SK-N-SH treated with all-trans-retinoic acid at 6 μM for 48 hours (cell line): ENCODE results near the gene GKN1.

Experiments
- RARB ChIP-seq: fragments of 250-450 bp; sonication (Bioruptor Pico); IDR thresholded peaks from 2 replicates; pipeline ENCODE4 v1.8.0; 2021; ENCODE audit warnings: mild to moderate bottlenecking, moderate library complexity
- ZFP30 ChIP-seq: fragments of 450-650 bp; formaldehyde crosslinking; IDR thresholded peaks from 2 replicates; pipeline ENCODE4 v1.5.0; 2022; ENCODE audit warnings: mild to moderate bottlenecking, moderate library complexity
- TF ChIP-seq, protein P1 (sequence below): fragments of 250-450 bp; sonication (Bioruptor Pico); IDR thresholded peaks from 2 replicates; pipeline ENCODE4 v1.5.0; 2020; ENCODE audit warnings: mild to moderate bottlenecking, moderate library complexity

DNA sequence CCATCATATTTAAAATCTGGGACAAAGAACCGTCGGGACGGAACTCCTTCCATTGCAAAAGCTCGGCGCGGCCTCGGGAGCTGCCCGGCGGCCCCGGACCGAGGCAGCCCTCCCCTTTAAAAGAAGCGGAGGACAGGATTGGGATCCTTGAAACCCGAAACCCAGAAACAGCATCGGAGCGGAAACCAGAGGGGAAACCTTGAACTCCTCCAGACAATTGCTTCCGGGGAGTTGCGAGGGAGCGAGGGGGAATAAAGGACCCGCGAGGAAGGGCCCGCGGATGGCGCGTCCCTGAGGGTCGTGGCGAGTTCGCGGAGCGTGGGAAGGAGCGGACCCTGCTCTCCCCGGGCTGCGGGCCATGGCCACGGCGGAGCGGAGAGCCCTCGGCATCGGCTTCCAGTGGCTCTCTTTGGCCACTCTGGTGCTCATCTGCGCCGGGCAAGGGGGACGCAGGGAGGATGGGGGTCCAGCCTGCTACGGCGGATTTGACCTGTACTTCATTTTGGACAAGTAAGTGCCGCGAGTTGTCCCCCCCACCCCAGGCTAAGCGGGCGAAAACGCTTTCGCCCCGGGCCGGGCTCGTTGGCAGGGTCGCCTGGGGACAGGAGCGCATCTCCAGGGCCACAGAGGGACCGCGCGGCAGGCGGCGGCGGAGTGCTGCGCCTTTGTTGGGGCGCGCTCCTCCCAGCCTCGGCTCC is 38.9 kb downstream of the GKN1 start, which contains the start of gene ANTXR1:
- TF ChIP-seq ZFP30 (CRISPR knock-in tag) = no peak
- TF ChIP-seq, protein P1, sequence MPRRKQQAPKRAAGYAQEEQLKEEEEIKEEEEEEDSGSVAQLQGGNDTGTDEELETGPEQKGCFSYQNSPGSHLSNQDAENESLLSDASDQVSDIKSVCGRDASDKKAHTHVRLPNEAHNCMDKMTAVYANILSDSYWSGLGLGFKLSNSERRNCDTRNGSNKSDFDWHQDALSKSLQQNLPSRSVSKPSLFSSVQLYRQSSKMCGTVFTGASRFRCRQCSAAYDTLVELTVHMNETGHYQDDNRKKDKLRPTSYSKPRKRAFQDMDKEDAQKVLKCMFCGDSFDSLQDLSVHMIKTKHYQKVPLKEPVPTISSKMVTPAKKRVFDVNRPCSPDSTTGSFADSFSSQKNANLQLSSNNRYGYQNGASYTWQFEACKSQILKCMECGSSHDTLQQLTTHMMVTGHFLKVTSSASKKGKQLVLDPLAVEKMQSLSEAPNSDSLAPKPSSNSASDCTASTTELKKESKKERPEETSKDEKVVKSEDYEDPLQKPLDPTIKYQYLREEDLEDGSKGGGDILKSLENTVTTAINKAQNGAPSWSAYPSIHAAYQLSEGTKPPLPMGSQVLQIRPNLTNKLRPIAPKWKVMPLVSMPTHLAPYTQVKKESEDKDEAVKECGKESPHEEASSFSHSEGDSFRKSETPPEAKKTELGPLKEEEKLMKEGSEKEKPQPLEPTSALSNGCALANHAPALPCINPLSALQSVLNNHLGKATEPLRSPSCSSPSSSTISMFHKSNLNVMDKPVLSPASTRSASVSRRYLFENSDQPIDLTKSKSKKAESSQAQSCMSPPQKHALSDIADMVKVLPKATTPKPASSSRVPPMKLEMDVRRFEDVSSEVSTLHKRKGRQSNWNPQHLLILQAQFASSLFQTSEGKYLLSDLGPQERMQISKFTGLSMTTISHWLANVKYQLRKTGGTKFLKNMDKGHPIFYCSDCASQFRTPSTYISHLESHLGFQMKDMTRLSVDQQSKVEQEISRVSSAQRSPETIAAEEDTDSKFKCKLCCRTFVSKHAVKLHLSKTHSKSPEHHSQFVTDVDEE (CRISPR knock-in tag) = peak; percentile 40; the same call in 1 of the 2 replicates
- no peak for TF ChIP-seq RARB
